NCI-H446 (cell line): Measurements from ENCODE around the gene RAMACL.

Experiments
- DNase-seq, 2 experiments: peaks; one replicate each; lab custom pipeline; 2025; lab: John Stamatoyannopoulos, UW

Gene RAMACL

DNA sequence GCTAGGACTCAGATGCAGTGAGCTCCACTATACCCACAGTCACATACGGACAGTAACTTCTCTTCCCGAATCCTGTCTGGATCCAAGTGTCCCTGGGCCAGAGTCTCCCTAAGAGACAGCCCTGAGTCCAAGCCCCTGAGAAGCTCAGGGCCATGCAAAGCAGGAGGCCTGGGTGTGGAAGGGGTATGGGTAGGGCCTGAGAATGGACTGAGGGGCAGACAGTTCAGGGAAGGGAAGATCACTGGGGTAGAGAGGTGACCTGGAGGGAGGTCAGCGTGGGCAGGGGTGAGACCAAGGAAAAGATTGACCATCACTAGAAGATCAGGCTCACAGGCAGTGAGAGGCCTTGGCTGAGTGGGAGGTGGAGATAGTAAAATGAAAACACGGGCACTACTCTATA is 31.8 kb upstream of the RAMACL start:
- no peak for DNase-seq

DNA sequence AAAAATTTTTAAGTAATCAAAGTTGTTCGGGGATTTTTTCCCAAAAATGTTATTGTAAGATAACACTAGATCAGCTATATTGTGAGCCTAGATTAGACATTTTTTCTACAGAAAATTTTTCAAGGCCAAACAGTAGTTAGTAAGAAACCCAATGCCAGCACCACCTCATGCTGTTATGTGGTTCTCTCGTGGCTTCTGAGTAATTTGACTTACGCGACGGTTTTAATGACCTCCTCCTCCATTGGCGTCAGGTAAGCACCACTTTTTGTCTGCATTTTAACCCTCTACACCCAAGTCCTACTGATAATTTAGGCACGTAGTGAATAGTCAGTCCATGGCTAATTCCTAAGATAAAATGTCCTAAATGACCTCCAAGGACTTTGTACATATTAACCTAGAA is 30.9 kb upstream of the RAMACL start:
- no peak for DNase-seq

DNA sequence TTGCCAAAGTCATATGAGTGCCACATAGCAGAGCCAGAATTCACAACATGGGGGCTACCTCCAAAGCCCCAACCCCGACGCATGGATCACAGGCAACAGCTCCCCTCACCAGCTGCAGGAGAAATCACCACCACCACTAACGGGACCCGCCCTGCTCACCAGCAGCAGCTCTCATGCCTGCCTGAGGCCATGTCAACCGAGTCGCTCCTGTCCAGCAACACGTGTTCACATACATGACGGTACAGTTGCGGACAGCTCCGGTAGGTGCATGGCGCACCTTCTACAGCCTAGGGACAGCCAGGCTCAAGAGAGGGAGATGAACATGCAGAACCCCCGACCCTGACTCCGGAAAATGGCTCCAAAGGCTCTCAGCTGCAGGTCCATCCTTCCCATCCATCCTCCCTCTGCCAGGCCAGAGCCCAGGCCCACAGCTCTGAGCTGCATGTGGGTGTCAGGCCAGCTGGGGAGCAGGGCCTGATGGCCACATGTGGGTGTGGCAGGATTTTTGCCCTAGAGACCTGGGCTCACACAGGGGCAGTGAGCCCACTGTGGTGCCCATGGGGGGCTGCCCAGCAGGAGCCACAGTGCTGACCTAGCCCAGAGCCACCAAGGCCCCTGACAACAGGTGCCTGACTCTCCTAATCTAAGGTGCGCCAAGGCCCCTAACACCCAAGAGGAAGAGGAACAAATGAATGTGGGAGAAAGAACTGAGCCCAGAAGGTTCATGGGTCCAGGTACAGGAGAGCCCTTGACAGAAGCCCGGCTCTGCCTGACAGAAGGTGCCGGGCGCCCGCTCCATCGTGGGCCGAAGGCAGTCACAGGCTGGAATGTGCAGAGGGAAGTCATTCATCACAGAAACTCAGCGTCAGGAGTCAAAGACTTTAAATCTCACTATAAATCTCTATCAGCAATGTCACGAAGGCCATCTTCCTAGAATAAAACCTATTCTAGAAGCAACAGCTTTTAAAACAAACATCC is 30.1 kb upstream of the RAMACL start:
- no peak for DNase-seq

GRCh38 chr6:166615059-166615770 is 28.7 kb upstream of the RAMACL start:
- DNase-seq, result no peak

DNA sequence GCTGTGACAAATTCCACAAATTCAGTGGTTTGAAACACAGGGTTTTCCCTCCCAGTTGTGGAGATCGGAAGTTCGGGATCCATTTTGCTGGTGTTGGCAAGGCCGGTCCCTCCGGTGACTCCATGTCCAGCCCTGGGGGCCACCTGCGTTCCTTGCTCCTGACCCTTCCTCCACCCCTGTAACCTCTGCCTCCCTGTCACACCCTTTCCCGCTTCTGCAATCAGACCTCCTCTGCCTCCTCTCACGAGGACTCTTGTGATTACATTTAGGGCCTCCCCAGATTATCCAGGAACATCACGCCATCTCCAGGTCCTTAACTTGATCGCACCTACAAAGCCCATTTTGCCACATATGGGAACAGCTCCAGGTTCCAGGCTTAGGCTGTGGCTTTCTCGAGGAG is 28.1 kb upstream of the RAMACL start:
- DNase-seq, result no peak

DNA sequence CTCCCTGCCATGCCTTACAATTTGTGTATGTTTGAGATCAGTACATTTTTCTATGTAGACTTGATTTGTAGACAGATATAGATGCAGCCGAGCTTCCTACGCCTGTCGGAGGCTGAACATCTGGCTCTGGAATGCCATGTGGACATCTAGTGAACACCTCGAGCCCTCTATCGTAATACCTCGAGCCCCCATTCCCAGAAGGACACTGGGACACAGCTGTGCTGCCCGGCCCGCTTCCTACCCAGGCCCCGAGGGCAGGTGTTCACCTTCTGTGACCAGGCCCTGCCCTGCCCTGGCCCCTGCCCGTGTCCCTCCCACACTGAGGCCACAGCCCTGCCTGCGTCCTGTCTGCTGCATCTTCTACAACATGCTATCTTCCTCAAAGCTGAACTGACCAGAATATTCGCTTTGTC is 27.7 kb upstream of the RAMACL start:
- no peak for DNase-seq

DNA sequence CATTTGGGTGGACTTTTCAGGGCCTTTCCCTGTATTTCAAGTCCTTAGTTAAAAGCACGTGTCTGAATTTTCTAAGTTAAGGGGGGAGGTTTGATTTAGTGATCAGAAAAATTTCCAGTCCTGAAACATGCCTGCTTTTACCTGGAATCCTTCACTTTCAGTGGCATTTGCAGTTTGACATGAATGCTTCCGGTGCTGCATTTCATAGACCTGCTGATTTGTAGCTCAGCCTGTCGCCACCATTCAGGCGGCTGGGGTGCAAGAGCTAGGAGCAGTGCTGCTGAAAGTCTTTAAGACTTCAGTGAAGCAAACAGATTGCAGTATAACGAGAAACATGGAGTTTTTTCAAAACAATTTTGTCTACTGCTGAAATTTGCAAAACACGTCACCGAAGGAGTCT is 26.5 kb upstream of the RAMACL start:
- DNase-seq, result no peak

DNA sequence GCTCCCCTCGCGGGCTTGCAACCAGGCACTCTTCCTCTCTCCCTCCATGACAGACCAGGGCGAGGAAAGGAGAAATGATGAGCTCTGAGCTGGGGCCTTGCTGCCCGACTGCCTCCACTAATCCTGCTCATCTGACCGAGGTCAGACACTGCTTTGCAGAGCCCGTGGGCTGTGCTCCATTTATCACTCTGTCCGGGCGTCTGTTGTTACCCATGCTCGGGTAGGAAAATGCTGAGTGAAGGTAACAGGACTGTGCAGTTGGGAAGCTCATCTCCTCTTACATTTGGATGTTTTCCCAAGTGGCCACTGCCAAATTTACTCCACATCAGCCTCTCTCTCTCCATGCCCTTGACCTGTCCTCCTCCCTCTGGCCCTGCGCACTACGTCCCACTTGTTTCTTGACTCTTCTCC is 26.0 kb upstream of the RAMACL start:
- DNase-seq, result no peak

DNA sequence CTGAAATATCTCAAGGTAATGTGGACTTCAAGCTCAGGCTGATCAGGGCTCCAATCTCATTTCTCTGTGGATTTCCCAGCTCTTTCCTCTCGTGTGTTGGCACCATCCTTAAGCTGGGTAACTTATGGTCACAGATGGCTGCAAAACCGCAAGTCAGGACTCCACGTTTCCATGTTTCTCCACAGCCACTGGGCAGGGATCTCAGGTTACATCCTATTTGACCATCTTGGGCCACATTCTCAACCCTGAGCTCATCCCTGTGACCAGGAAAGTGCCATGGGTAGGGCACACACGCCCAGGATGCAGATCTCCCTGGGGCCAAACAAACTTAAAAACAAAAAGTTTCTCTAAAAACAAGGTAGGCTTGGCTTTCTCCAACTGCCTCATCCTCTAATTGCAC is 25.2 kb upstream of the RAMACL start:
- DNase-seq, result no peak

GRCh38 chr6:166610069-166610468 is 23.6 kb upstream of the RAMACL start:
- DNase-seq, result no peak

DNA sequence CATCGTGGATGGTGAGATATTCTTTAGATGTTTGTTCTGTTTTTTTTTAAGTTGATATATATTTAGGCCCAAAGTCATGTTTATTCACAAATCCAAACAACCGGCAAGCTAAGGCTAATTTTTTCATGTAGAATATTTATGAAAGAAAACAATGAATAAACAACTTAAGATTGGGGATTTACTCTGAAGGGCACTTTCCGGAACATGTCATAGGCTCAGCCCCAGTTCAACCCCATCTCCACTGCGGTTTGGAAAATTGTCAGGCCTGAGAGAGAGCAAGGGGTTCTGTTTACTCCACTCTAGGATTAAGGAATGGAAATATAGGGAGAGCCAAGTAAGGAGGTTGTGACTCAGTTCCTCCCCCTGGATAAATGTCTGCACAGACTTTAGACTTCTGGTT is 22.3 kb upstream of the RAMACL start:
- DNase-seq, result no peak

DNA sequence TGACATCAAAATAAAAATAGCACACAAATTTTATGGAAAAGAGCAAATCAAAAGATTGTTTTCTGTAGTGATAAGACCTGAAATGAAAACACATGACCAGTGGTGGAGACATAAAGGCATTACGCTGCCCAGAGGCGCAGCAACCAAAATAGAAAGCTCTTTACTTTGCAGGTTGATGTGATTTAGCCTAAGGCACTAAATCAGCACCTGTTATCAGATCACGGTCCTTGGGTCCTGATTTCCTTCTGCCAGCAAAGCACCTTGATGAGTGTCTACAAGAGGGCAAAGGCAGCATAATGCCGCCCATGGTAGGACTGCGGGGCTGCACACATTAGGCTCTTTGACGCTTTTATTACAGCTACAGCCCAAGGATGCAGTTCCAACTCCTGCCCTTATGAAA is 19.3 kb upstream of the RAMACL start:
- DNase-seq, result no peak

- no peak for DNase-seq
Observed at GRCh38 chr6:166604911-166605310, 18.4 kb upstream of the RAMACL start.

- no peak for DNase-seq
Observed at GRCh38 chr6:166604328-166604727, 17.9 kb upstream of the RAMACL start.

GRCh38 chr6:166603043-166603690 is 16.7 kb upstream of the RAMACL start:
- DNase-seq, result no peak

DNA sequence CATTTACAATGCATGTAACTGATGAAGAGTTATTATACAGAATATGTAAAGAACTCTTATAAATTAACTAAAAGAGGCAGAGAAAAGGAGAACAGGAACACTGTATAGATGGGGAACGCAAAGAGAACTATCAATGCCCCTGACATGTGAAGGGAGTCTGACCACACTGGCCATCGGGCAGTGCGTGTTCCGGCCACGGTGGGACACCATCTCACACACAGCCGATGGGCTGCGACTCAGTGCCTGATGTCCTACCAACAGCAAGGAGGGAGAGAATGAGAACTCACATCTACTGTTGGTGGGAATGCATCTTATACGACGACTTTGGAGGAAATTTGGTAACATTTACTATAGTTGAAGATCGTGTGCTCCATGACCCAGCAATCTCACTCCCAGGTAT is 15.5 kb upstream of the RAMACL start:
- DNase-seq, result no peak

- DNase-seq, result no peak
Observed at GRCh38 chr6:166600931-166601330, 14.5 kb upstream of the RAMACL start.

- DNase-seq, result no peak
Observed at GRCh38 chr6:166599205-166599604, 12.7 kb upstream of the RAMACL start.

DNA sequence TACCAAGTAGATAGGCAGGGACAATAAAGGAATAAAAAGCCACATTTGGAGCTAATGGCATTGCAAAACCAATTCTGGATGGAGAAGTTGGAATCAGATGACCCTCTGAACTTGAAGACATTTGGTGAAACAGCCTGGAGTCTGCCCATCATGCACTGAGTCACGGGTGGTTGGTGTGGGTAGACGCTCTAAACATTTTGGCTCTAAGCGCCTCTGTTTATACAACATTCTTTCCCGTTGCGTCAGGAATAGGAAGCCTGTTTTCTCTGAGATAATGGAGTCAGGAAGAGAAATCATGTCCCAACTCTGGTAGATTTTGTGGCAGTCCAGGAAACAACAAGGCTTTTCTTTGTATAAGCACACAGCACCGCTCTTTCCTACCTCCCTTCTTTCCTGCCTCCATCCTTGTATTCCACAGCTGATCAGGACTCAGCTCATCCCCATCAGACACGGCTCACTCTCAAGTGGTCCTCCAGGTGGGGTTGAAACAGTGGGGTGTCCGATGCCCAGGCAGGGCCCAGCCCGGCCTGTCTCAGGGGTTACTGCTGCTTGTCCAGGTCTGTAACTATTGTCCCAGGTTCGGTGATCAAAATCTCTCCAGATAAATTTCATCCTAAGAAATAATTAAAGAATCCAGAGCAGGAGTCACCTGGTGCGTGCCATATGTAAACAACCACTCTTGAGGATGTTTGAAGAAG is 12.1 kb upstream of the RAMACL start:
- DNase-seq, result no peak

- no peak for DNase-seq
Observed at GRCh38 chr6:166597711-166598440, 11.4 kb upstream of the RAMACL start.

- DNase-seq, result no peak
Observed at GRCh38 chr6:166596776-166597507, 10.5 kb upstream of the RAMACL start.
